Osteoblast (primary cell): ENCODE measurements around the gene SHISA6. TPM values are rescaled to one million over a fixed set of nuclear protein-coding genes. Genes with fewer than 3 reads are reported as not detected.

Source experiments
- DNase-seq: peaks from one replicate; pipeline ENCODE4 v3.0.0; 2011; ENCODE audit warnings: low spot score, mixed read lengths; ENCODE audit not compliant: insufficient read length; ENCODE audit errors: missing footprints
- H2AFZ ChIP-seq: 2 replicates; pipeline ENCODE4 v1.6.0; 2011; ENCODE audit warnings: mild to moderate bottlenecking, low read length
- H3K27ac ChIP-seq: 2 replicates; pipeline ENCODE4 v1.5.1; 2011; ENCODE audit warnings: mild to moderate bottlenecking, low read depth, low read length, moderate library complexity
- H3K27me3 ChIP-seq: 2 replicates; pipeline ENCODE4 v1.6.0; 2012; ENCODE audit warnings: mild to moderate bottlenecking, control low read depth, inconsistent platforms, low read length, moderate library complexity; ENCODE audit not compliant: insufficient read depth
- H3K36me3 ChIP-seq: 2 replicates; pipeline ENCODE4 v1.5.1; 2011; ENCODE audit warnings: mild to moderate bottlenecking, low read length, control low read depth, moderate library complexity; ENCODE audit not compliant: insufficient read depth
- H3K4me1 ChIP-seq: 2 replicates; pipeline ENCODE4 v1.5.1; 2011; ENCODE audit warnings: mild to moderate bottlenecking, low read length, control low read depth, moderate library complexity; ENCODE audit not compliant: insufficient read depth
- H3K4me2 ChIP-seq: 2 replicates; pipeline ENCODE4 v1.6.0; 2011; ENCODE audit warnings: mild to moderate bottlenecking, low read length; ENCODE audit not compliant: insufficient read depth
- H3K4me3 ChIP-seq: fragments of 200-600 bp; sonication (generic); 3 replicates; pipeline ENCODE4 v1.5.1; 2012; ENCODE audit warnings: mild to moderate bottlenecking, low read length, inconsistent platforms; ENCODE audit not compliant: insufficient read depth
- H3K79me2 ChIP-seq: 2 replicates; pipeline ENCODE4 v1.6.0; 2012; ENCODE audit warnings: mild to moderate bottlenecking, low read length, control low read depth, inconsistent platforms; ENCODE audit not compliant: insufficient read depth
- H3K9me3 ChIP-seq: 2 replicates; pipeline ENCODE4 v1.5.1; 2011; ENCODE audit warnings: low read depth, low read length, control low read depth
- H4K20me1 ChIP-seq: 2 replicates; pipeline ENCODE4 v1.6.0; 2012; ENCODE audit warnings: mild to moderate bottlenecking, low read length, control low read depth; ENCODE audit not compliant: insufficient read depth
- CTCF ChIP-seq: IDR thresholded peaks from 2 replicates; pipeline ENCODE4 v1.5.1; 2011; ENCODE audit warnings: mild to moderate bottlenecking, low read depth, low read length, moderate library complexity; ENCODE audit errors: extremely low read depth
- total RNA-seq: library from RNA; depleted of rRNA; stranded (reverse); fragments of >200 nt; gene quantifications from 2 replicates; pipeline ENCODE4 v1.2.3, GENCODE V29; 2012

Gene SHISA6
- total RNA-seq, 1 donor = not detected

DNA sequence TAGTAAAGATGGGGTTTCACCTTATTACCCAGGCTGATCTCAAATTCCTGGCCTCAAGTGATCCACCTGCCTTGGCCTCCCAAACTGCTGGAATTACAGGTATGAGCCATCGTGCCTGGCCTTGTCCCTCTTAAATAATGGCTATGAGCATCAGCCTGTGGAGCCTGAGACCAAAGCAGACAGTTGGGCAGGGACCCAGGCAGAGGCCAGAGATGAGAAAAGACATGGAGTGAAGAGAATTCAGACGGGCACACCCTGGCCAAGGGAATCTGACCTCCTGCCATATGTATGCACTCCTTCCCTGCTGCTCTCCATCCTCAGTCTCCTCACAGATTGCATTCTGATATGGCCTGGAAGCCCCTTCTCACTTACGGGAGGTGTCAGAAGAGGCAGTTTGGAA is 258.9 kb downstream of the SHISA6 start:
- no peak for DNase-seq
- H3K4me3 ChIP-seq = no peak overlapping the region
- no peaks in the 10 kb centered on the region for H3K79me2 ChIP-seq
- H3K27me3 ChIP-seq = no peaks in the 10 kb centered on the region
- no peaks in the 10 kb centered on the region for H3K4me1 ChIP-seq
- no peak overlapping the region for H3K4me2 ChIP-seq
- peaks cover 3% of the 10 kb centered on the region for H3K9me3 ChIP-seq
- H3K36me3 ChIP-seq = no peaks in the 10 kb centered on the region
- H3K27ac ChIP-seq = no peak overlapping the region
- H4K20me1 ChIP-seq = no peaks in the 10 kb centered on the region
- no peak for TF ChIP-seq CTCF
- H2AFZ ChIP-seq = no peak overlapping the region

DNA sequence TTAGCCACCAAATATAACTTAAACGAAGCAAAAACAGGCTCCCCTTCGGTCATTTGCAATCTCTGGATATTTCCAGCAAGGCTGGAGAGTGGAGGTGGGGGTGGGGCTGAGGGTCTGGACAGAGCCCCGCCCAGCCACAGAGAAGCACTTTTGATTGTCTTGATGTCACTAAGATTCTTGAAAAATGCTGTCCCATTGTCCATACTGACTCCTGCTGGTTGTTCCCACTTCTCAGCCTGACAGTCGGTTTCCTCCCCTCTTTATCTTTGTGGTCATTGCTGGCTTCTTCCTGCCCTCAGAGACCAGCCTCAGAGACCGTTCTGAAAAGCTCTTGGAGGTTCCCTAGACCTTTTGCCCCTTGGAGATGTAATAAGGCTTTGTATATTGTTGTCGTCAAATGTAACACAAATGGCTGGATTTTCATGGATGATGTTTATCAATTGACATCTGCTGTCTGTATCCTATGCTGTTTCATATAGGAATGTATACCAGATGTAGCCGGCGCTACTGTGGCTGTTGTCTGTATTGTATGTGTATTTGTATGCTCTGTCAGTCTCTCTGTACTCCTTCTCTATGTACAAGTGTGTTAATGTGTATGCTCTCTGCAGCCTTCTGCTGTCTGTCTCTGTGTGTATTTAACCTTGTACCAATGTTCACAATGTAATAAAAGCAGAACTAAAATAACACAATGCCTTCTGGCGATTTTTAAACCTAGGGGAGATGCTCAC is 262.5 kb downstream of the SHISA6 start:
- Histone ChIP-seq H3K4me3 (no peak overlapping the region), H2AFZ (no peak overlapping the region), H3K9me3 (peaks cover 3% of the 10 kb centered on the region), H3K79me2 (no peaks in the 10 kb centered on the region), H3K36me3 (no peaks in the 10 kb centered on the region), H3K4me2 (no peak overlapping the region), H3K27ac (no peak overlapping the region), H3K27me3 (no peaks in the 10 kb centered on the region), H3K4me1 (no peaks in the 10 kb centered on the region), H4K20me1 (no peaks in the 10 kb centered on the region)
- no peak for DNase-seq
- no peak for TF ChIP-seq CTCF

- H4K20me1 ChIP-seq = no peaks in the 10 kb centered on the region
- no peak for DNase-seq
- H3K27ac ChIP-seq = no peak overlapping the region
Observed at GRCh38 chr17:11506635-11507034, 265.6 kb downstream of the SHISA6 start.

DNA sequence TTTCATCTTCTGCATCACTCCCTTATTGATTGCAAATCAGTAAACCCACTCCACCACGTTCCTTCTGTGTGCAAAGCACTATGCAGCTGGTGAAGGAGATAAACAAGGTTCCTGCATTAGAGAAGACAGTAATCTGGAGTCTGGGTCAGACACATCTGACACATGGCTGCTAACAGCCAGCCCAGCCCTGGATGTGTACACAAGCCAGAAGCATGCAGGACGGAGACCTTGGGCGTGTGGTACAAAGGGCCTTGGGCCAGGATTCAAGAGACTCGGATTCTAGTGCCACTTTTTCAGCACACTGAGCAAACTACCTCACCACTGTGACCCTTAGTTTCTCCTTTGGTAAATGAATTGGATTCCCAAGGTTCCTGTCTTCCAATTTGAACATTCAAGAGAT is 270.7 kb downstream of the SHISA6 start:
- H3K79me2 ChIP-seq = no peaks in the 10 kb centered on the region
- H3K9me3 ChIP-seq = peaks cover 2% of the 10 kb centered on the region
- DNase-seq = no peak
- H3K36me3 ChIP-seq = no peaks in the 10 kb centered on the region
- no peak overlapping the region for H3K27ac ChIP-seq
- TF ChIP-seq CTCF = no peak
- no peak overlapping the region for H3K4me2 ChIP-seq
- no peaks in the 10 kb centered on the region for H3K4me1 ChIP-seq
- H4K20me1 ChIP-seq = no peaks in the 10 kb centered on the region
- no peak overlapping the region for H2AFZ ChIP-seq
- H3K4me3 ChIP-seq = no peak overlapping the region
- no peaks in the 10 kb centered on the region for H3K27me3 ChIP-seq

More at GRCh38 chr17:11506635-11507034, 265.6 kb downstream of the SHISA6 start:
- H3K4me3 ChIP-seq = no peak overlapping the region
- H3K4me2 ChIP-seq = no peak overlapping the region
- H3K4me1 ChIP-seq = no peaks in the 10 kb centered on the region
- H3K9me3 ChIP-seq = no peaks in the 10 kb centered on the region
- TF ChIP-seq CTCF = no peak
- no peak overlapping the region for H2AFZ ChIP-seq
- no peaks in the 10 kb centered on the region for H3K36me3 ChIP-seq
- no peaks in the 10 kb centered on the region for H3K27me3 ChIP-seq
- no peaks in the 10 kb centered on the region for H3K79me2 ChIP-seq
